HepG2 (cell line): ENCODE results near the gene CACNA1I.

ENCODE experiments used
- ARID5B ChIP-seq: IDR thresholded peaks from 2 replicates; pipeline ENCODE4 v1.4.0; 2020; ENCODE audit warnings: mild to moderate bottlenecking, missing genetic modification reagents
- ATF4 ChIP-seq, 2 experiments: fragments of 450-650 bp in 1 of 2; sonication (generic) in 1 of 2; formaldehyde crosslinking; IDR thresholded peaks; 2 replicates each; pipeline versions ENCODE4 v1.5.0 to v1.8.0; 2020 to 2022; ENCODE audit warnings: mild to moderate bottlenecking in 1 of 2, missing genetic modification reagents in 1 of 2
- CHD4 ChIP-seq: fragments of 200-600 bp; sonication (generic); IDR thresholded peaks from 2 replicates; pipeline ENCODE4 v1.7.0; 2017; ENCODE audit warnings: mild to moderate bottlenecking, low read length, borderline replicate concordance
- CREB1 ChIP-seq, 2 experiments: fragments of 450-650 bp in 1 of 2; IDR thresholded peaks; 2 replicates each; pipeline ENCODE4 v1.6.1; 2016 to 2017; ENCODE audit warnings: control low read depth in 1 of 2, mild to moderate bottlenecking in 1 of 2, missing compliant biosample characterization in 1 of 2, missing genetic modification characterization in 1 of 2
- CTCF ChIP-seq: sonication (generic); formaldehyde crosslinking; IDR thresholded peaks from 2 replicates; pipeline ENCODE4 v1.5.0; 2020; ENCODE audit warnings: mild to moderate bottlenecking, missing genetic modification reagents, moderate library complexity
- ESRRA ChIP-seq: sonication (generic); formaldehyde crosslinking; IDR thresholded peaks from 2 replicates; pipeline ENCODE4 v1.5.1; 2020; ENCODE audit warnings: mild to moderate bottlenecking, low read depth, missing genetic modification reagents
- JUND ChIP-seq: sonication (generic); formaldehyde crosslinking; IDR thresholded peaks from 2 replicates; pipeline ENCODE4 v1.8.0; 2022; ENCODE audit warnings: mild to moderate bottlenecking, missing genetic modification reagents
- MTERF4 ChIP-seq: sonication (generic); formaldehyde crosslinking; IDR thresholded peaks from 2 replicates; pipeline ENCODE4 v1.8.0; 2023; ENCODE audit warnings: mild to moderate bottlenecking, missing genetic modification reagents
- PRPF4 ChIP-seq: fragments of 200-400 bp; formaldehyde crosslinking; IDR thresholded peaks from 2 replicates; pipeline ENCODE4 v1.6.1; 2016; ENCODE audit warnings: low read length, low read depth; ENCODE audit not compliant: poor library complexity, severe bottlenecking
- TAF15 ChIP-seq: fragments of 200-400 bp; formaldehyde crosslinking; IDR thresholded peaks from one replicate; pipeline ENCODE4 v1.6.1; 2018; ENCODE audit warnings: mild to moderate bottlenecking, low read depth, low read length; ENCODE audit not compliant: poor library complexity, severe bottlenecking
- ZBTB43 ChIP-seq: sonication (generic); formaldehyde crosslinking; conservative IDR thresholded peaks from 2 replicates; pipeline ENCODE4 v1.4.0; 2020; ENCODE audit warnings: missing genetic modification reagents
- ZNF331 ChIP-seq: sonication (generic); formaldehyde crosslinking; IDR thresholded peaks from 2 replicates; pipeline ENCODE4 v1.4.0; 2020; ENCODE audit warnings: missing genetic modification reagents
- ZNF335 ChIP-seq: sonication (generic); formaldehyde crosslinking; IDR thresholded peaks from 2 replicates; pipeline ENCODE4 v1.4.0; 2020; ENCODE audit warnings: missing genetic modification reagents
- ZNF841 ChIP-seq: sonication (generic); formaldehyde crosslinking; IDR thresholded peaks from 2 replicates; pipeline ENCODE4 v1.8.1; 2023; ENCODE audit warnings: missing genetic modification reagents, borderline replicate concordance

- no peak for TF ChIP-seq CTCF (CRISPR knock-in tag)
- no peak for TF ChIP-seq ATF4 (CRISPR knock-in tag; IDR thresholded peaks at IDR 0.05)
- no peak for TF ChIP-seq ZBTB43
- no peak for TF ChIP-seq ZNF331
- no peak for TF ChIP-seq JUND (CRISPR knock-in tag)
- TF ChIP-seq ZNF841 (CRISPR knock-in tag), result no peak
- TF ChIP-seq ARID5B, result no peak
- no peak for TF ChIP-seq PRPF4
- TF ChIP-seq CHD4, result no peak
- no peak for TF ChIP-seq TAF15
- TF ChIP-seq MTERF4 (CRISPR knock-in tag), result no peak
- no peak for TF ChIP-seq CREB1 (IDR thresholded peaks at IDR 0.05)
- TF ChIP-seq CREB1 (CRISPR knock-in tag; IDR thresholded peaks at IDR 0.05), result no peak
- no peak for TF ChIP-seq ESRRA (CRISPR knock-in tag)
- TF ChIP-seq ZNF335 (CRISPR knock-in tag), result no peak
Observed at GRCh38 chr22:39575552-39575825, 4.9 kb downstream of the CACNA1I start.
